Measurements from ENCODE around the gene OGN.
"Not testable (repeated sequence)": the region's sequence is repeated elsewhere in the genome, so short reads cannot be mapped to it uniquely, and the experiment has no call there.

Gene OGN, protein sequence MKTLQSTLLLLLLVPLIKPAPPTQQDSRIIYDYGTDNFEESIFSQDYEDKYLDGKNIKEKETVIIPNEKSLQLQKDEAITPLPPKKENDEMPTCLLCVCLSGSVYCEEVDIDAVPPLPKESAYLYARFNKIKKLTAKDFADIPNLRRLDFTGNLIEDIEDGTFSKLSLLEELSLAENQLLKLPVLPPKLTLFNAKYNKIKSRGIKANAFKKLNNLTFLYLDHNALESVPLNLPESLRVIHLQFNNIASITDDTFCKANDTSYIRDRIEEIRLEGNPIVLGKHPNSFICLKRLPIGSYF

DNA sequence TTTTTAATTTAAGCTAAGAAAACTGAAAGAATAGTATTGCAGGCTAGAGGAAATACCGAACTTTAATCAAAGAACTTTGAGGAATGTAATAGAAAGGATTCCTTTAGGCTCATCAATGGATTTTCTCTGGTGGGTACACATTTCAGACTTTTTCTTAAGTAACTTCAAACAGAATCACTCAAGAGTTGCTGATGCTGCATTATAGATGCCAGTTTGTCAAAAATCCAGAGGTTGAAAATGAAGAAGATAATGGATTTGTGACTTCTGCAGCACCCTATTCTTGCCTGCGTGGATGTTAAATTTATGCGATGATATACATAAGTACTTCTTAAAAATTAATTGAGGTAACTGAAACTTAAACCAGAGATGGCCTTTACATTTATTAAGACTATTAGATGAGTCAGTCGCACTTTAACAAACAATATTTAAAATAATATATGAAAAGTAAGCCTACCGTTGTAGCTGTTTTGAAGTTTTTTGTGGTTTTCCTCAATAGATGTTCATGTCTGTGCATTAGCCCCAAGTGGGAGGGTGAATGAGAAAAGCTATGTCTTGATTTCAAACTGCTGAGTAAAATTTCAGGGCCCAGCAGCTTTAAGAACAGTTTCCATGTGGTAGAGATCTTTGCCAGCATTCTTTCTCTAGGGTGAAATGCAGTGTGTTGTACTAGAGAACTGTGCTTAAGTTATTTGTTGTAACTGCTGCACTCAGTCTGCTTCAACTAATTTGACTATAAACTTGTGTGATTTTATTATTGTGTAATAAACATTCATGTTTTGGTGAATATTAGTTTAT lies at the start of gene OGN:
OGN (minus strand) TSS at position 537 of the 795 bp plus-strand sequence. CDS start 1,171 bp downstream, outside the sequence.
- DNase-seq (ENCODE audit: low read depth, low spot score): no peak

- DNase-seq (ENCODE audit: low read depth, low spot score): no peak
These were observed 42.2 kb upstream of the OGN start for GRCh38 chr9:92446536-92446935.

DNA sequence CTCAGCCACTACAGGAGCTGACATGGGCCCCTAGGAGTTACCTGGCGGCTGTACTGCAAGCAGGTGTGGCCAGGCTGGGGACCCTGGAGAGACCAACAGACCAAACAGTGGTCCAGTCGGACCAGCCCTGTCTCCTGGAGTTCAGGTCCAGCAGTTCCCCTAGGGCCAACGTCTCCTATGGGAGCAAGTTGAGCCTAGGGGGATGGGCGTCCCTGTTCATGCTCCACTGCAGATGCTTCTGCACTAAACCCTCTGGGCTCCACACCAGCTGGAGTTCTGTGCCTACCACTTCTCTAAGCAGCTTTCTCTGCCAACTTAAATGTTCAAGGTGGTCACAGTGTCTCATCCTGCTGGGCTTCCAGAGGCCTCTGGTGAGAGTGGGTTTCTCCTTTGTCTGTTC lies 40.5 kb upstream of the OGN start:
- no peak for DNase-seq (ENCODE audit: low read depth, low spot score)

DNA sequence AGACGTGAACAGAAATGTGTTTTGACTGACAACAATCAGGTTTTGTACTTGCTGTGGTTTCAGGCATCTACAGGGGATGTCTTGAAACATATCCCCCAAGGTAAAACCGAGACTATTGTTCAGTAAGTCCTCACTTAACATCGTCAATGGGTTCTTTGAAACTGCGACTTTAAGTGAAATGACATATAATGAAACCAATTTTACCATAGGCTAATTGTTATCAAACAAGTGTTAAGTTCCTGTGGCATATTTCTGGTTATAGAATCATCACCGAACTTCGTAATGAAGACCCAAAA lies 36.3 kb upstream of the OGN start:
- DNase-seq (ENCODE audit: low read depth, low spot score): no peak

GRCh38 chr9:92439921-92440750 lies 35.8 kb upstream of the OGN start:
- DNase-seq (ENCODE audit: low read depth, low spot score): no peak

GRCh38 chr9:92438900-92439526 lies 34.6 kb upstream of the OGN start:
- DNase-seq (ENCODE audit: low read depth, low spot score): no peak

- no peak for DNase-seq (ENCODE audit: low read depth, low spot score)
These were observed 30.9 kb upstream of the OGN start for GRCh38 chr9:92435263-92435662.

DNA sequence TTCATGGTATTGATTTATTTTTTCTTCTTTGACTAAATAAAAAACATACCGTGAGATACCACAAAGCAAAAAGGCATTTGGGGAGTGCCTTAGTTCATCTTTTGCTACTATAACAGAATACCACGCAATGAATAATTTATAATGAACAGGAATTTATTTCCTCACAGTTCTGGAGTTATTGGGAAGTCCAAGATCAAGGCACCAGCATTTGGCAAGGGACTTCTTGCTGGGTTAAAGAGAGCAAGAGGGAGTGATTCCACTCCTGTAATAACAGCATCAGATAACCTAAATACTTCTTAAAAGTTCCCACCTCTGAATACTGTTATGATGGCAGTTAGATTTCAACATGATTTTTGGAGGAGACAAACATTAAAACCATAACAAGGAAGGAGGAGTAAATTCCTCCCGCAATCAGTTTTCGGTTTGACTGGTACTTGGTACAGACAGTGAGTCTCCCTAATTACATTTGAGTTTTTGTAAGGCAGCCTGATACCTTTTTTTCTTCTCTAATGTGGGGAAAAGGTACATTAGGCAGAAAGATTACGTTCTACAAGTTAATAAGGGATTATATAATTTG lies 28.7 kb upstream of the OGN start:
- no peak for DNase-seq (ENCODE audit: low read depth, low spot score)

- DNase-seq (ENCODE audit: low read depth, low spot score): no peak
These were observed 28.0 kb upstream of the OGN start for GRCh38 chr9:92432350-92432749.

- no peak for DNase-seq (ENCODE audit: low read depth, low spot score)
These were observed 25.5 kb upstream of the OGN start for GRCh38 chr9:92429836-92430235.

DNA sequence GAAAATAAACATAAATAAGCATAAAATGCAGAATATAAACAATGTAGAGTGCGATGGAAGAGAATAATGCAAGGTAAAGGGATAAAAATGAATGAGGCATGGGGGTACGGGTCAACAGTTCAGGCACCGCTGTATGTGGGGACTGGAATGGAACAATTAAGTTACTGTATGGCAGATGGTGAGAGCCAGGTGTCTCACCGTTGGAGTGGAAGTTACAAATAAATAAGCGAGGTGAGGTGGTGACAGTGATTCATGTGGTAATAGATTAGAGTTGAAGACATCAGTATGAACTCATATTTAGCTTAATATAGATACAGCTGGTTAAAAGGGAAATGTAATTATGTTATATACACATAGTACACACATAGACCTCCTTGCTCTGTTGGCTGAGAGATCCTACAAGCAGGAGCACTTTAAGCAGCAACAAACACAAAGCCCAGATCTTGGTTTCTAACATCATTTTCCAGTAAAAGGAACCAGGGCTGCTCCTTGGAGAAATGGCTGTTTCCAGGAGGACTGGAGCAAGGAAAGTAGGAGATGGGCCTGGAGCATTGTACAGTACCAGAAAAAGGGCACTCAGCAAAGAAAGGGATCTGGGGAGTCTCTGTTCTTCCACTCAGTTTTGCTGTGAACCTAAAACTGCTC lies 22.2 kb upstream of the OGN start:
- no peak for DNase-seq (ENCODE audit: low read depth, low spot score)

DNA sequence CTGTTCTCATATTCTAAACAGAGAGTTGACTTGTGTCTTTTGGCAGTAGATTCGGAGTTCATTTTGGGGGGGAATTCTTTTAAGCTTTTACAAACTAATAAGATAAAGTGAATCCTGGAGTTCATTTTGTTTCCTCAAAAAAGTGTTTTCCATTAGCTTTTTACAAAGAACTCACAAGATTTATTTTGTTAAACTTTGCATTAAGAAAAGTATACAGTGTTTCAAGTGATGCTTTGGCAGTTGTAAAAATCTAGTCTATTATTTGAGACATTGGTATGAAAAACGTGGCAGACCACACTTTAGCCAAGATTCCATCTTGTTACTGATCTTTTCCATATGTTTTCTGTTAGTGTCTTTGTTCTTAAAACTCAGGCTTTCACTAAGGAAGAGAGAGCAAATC lies 21.1 kb upstream of the OGN start:
- DNase-seq (ENCODE audit: low read depth, low spot score): no peak

DNA sequence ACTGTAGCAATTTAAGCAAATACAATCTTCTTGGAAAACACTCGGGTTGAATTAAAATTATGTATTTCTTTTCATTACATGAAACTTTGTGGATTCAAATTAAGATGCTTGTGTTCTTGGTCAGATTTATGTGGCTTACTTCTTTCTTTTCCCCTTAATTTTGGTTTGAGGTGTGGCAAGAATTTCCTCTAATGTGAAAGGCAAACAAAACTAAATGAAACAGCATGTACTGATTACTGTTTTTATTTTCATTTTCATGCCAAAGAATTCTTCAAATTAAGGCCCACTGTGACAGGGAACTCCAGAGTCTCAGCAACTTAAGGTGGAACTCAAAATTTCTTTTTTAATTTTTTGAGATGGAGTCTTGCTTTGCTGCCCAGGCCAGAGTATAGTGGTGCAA lies 20.0 kb upstream of the OGN start, which contains the start of gene OMD:
OMD (minus strand) TSS at position 132 of the 400 bp plus-strand sequence. CDS start 6,913 bp downstream, outside the sequence.
- DNase-seq (ENCODE audit: low read depth, low spot score): no peak

DNA sequence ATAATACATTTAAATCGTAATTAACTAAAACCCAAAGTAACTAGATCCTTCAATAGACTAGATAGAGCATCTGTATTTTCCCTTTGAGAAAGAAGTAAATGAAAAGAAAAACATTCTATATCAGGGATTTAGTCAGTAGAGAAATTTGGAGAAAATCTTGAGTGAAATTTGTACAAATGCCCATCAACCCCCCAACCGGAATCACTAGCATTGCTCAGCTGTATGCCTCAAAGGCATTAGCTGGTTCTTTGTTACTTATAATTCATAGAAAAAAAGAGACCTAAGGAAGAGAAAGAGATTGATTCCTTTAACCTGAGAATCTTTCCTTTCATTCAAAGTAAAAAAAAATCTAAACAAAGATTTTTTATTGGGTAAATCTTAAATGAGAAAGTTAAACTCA lies 19.2 kb upstream of the OGN start:
- DNase-seq (ENCODE audit: low read depth, low spot score): no peak

- no peak for DNase-seq (ENCODE audit: low read depth, low spot score)
These were observed 18.4 kb upstream of the OGN start for GRCh38 chr9:92422611-92423338.

DNA sequence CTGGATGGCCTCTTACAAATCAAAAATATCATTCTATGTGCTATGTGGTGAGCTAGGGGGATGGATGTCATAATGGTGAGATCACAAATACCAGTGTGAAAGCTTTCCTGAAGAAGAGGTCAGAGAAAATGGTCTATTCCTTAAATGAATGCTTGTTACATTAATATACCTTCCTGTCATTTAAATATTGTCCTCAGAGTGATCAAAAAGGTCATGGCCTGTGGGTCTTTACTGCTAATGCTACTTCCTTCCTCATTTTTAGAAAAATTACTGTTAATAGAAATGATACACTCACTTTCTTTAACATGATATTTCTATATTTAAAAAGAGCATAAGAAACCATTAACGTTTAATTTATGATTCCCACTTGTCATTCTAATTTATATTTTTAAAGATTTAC lies 10.2 kb upstream of the OGN start:
- DNase-seq (ENCODE audit: low read depth, low spot score): no peak

- DNase-seq (ENCODE audit: low read depth, low spot score): not testable (repeated sequence)
These were observed 6.8 kb upstream of the OGN start for GRCh38 chr9:92411157-92411556.

GRCh38 chr9:92408747-92409478 lies 4.5 kb upstream of the OGN start:
- no peak for DNase-seq (ENCODE audit: low read depth, low spot score)

- DNase-seq (ENCODE audit: low read depth, low spot score): no peak
These were observed 3.4 kb upstream of the OGN start for GRCh38 chr9:92407818-92408217.

DNA sequence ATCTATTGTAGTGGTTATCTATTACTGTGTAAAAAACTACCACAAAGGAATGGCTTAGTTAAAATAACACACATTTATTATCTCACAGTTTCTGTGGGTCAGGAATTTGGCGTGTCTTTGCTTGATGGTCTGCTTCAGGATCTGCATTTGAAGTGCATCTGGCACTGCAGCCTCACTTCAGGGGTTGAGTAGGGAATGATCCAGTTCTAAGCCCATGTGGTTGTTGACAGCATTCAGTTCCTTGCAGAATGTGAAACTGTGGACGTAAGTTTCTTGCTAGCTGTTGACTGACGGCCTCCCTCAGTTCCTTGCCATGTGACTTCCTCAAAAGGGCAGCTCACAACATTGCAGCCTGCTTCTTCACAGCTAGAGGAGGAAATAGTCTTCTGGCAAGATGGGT lies 2.1 kb upstream of the OGN start:
- peak; percentile 0 for DNase-seq (ENCODE audit: low read depth, low spot score)
